ENCODE data around the gene PLTP. TPM values are rescaled to one million over a fixed set of nuclear protein-coding genes. Genes with fewer than 3 reads are reported as not detected.

The PLTP gene
- total and polyA plus RNA-seq, 2 experiments from 2014 or later: 108 to 160 TPM

- Histone ChIP-seq H3K79me2 (replicated peaks; ENCODE audit: insufficient read depth) (peaks cover 6% of the 10 kb centered on the region), H3K4me2 (no peak overlapping the region), H3K4me3 (no peak overlapping the region), H3K36me3 (ENCODE audit: insufficient read depth) (peaks cover 23% of the 10 kb centered on the region), H3K9me2 (ENCODE audit: insufficient read depth) (no peaks in the 10 kb centered on the region), H3K27ac (ENCODE audit: low read depth) (no peak overlapping the region), H3K4me1 (ENCODE audit: insufficient read depth) (no peaks in the 10 kb centered on the region; the same call in 1 of the 2 replicates), H4K20me1 (replicated peaks; ENCODE audit: insufficient read depth) (peaks cover 25% of the 10 kb centered on the region), H3K27me3 (ENCODE audit: insufficient read depth) (no peaks in the 10 kb centered on the region), H3F3A (replicated peaks; ENCODE audit: low read depth) (0 out of 2 replicates have a peak, but pooled peaks cover 5% of the 10 kb centered on the region), H2AFZ (no peak overlapping the region)
- H3K4me3 Mint-ChIP-seq: no peak overlapping the region
- no peak for TF ChIP-seq NANOG (IDR thresholded peaks at IDR 0.05; ENCODE audit: borderline replicate concordance)
- no peak for TF ChIP-seq CREB1 (CRISPR knock-in tag; IDR thresholded peaks at IDR 0.05; ENCODE audit: low read depth)
- no peak for TF ChIP-seq POLR2AphosphoS5 (IDR thresholded peaks at IDR 0.05; ENCODE audit: low read depth)
- TF ChIP-seq ETS1 (IDR thresholded peaks at IDR 0.05): no peak
- no peak for TF ChIP-seq REST (IDR thresholded peaks at IDR 0.05; ENCODE audit: unreplicated experiment)
- TF ChIP-seq JUNB (IDR thresholded peaks at IDR 0.05; ENCODE audit: unreplicated experiment): no peak
- ATAC-seq (peak; percentile 41; the same call in 2 of the 3 replicates), DNase-seq (ENCODE audit: low spot score) (no peak)
- H3K9me3 Mint-ChIP-seq: no peaks in the 10 kb centered on the region; the same call in 2 of the 3 replicates
- H3K27me3 Mint-ChIP-seq (ENCODE audit: insufficient read depth, low read depth, poor library complexity): peaks cover 25% of the 10 kb centered on the region
- no peak overlapping the region for H3K27ac Mint-ChIP-seq
- H3K4me1 Mint-ChIP-seq: peaks cover 6% of the 10 kb centered on the region; the same call in 2 of the 3 replicates
- H3K36me3 Mint-ChIP-seq (ENCODE audit: low read depth): peaks cover 84% of the 10 kb centered on the region
Measured at GRCh38 chr20:45904583-45905504, 7.1 kb downstream of the PLTP start.

GRCh38 chr20:45902199-45902701 lies 9.7 kb downstream of the PLTP start:
- ATAC-seq: no peak
- Histone ChIP-seq H2AFZ (no peak overlapping the region), H3K9me2 (ENCODE audit: insufficient read depth) (no peaks in the 10 kb centered on the region), H3K4me3 (no peak overlapping the region), H3K27ac (ENCODE audit: low read depth) (no peak overlapping the region), H3K4me2 (no peak overlapping the region), H3K4me1 (ENCODE audit: insufficient read depth) (no peaks in the 10 kb centered on the region), H3K36me3 (ENCODE audit: insufficient read depth) (peaks cover 21% of the 10 kb centered on the region), H3F3A (replicated peaks; ENCODE audit: low read depth) (0 out of 2 replicates have a peak, but pooled peaks cover 5% of the 10 kb centered on the region), H3K27me3 (ENCODE audit: insufficient read depth) (no peaks in the 10 kb centered on the region), H3K79me2 (replicated peaks; ENCODE audit: insufficient read depth) (no peaks in the 10 kb centered on the region), H4K20me1 (replicated peaks; ENCODE audit: insufficient read depth) (peaks cover 20% of the 10 kb centered on the region)
- Mint-ChIP-seq H3K4me3 (no peak overlapping the region), H3K36me3 (ENCODE audit: low read depth) (peaks cover 80% of the 10 kb centered on the region), H3K4me1 (peaks cover 3% of the 10 kb centered on the region; the same call in 1 of the 3 replicates), H3K27me3 (ENCODE audit: insufficient read depth, low read depth, poor library complexity) (peaks cover 31% of the 10 kb centered on the region), H3K9me3 (no peaks in the 10 kb centered on the region; the same call in 2 of the 3 replicates), H3K27ac (no peak overlapping the region)
- no peak for DNase-seq (ENCODE audit: low spot score)
- TF ChIP-seq POLR2AphosphoS5 (IDR thresholded peaks at IDR 0.05; ENCODE audit: low read depth) (no peak), ZNF331 (CRISPR knock-in tag; IDR thresholded peaks at IDR 0.05; ENCODE audit: low read depth) (no peak), EZH2 (IDR thresholded peaks at IDR 0.05; ENCODE audit: low read depth, unreplicated experiment) (no peak), EZH2phosphoT487 (IDR thresholded peaks at IDR 0.05; ENCODE audit: unreplicated experiment) (no peak), STAT1 (IDR thresholded peaks at IDR 0.05; ENCODE audit: unreplicated experiment) (no peak)
